GM08714 (cell line): ENCODE data around the gene ACVR2B.

Experiments used
- H3K4me3 ChIP-seq: fragments of 200-500 bp; sonication (Bioruptor generic); 2 replicates; pipeline ENCODE4 v1.5.1; 2014; ENCODE audit warnings: mild to moderate bottlenecking, low read length, inconsistent platforms
- ZNF274 ChIP-seq: IDR thresholded peaks from 2 replicates; pipeline ENCODE4 v1.6.1; 2012; ENCODE audit warnings: mild to moderate bottlenecking, low read depth, low read length

Gene ACVR2B

DNA sequence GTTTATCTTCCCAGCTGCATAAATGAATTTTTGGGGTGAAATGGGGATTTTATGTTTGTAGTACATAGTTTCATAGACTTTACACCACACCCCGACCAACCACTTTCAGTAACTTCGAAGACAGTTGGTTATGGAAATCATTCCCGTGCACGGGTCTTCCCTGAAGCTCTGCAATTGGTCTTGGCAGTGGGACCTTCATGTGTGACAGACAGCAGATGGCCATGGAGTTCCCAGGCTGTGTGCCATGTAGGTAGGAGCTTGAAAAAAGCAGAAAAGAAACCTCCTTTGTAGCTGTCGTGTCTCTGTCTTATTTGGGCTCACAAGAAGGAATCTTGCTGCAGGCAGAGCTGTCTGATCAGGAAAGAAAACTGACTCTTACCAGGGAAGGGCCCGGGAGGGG, 68.3 kb downstream of the ACVR2B start:
- TF ChIP-seq ZNF274: no peak
- no peak overlapping the region for H3K4me3 ChIP-seq

DNA sequence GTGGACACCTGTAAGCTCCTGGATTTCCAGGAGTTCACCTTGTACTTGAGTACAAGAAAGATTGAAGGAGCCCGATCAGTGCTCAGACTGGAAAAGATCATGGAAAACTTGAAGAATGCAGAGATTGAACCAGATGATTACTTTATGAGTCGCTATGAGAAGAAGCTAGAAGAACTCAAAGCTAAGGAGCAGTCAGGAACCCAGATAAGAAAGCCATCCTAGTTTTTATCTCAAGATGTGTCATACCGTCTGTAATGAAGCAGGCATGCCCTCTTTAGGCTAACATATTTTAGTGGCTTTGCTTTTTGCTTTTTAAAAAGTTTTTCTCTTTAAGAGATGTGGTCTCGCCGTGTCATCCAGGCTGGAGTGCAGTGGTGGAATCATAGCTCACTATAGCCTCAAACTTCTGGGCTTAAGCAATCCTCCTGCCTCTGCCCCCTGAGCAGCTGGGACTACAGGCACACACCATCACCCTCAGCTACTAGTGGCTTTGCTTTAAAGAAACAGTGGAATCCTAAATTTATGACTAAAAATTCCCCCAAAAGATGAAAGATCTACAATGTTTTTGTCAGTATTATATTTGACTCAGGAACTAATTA, 70.5 kb downstream of the ACVR2B start:
- H3K4me3 ChIP-seq: no peak overlapping the region
- TF ChIP-seq ZNF274: no peak

GRCh38 chr3:38526792-38527191, 73.1 kb downstream of the ACVR2B start:
- H3K4me3 ChIP-seq: no peak overlapping the region
- no peak for TF ChIP-seq ZNF274

GRCh38 chr3:38528457-38528856, 74.8 kb downstream of the ACVR2B start:
- TF ChIP-seq ZNF274: no peak

GRCh38 chr3:38532529-38532928, 78.8 kb downstream of the ACVR2B start:
- no peak overlapping the region for H3K4me3 ChIP-seq
- TF ChIP-seq ZNF274: no peak

More at GRCh38 chr3:38528457-38528856, 74.8 kb downstream of the ACVR2B start:
- no peak overlapping the region for H3K4me3 ChIP-seq

DNA sequence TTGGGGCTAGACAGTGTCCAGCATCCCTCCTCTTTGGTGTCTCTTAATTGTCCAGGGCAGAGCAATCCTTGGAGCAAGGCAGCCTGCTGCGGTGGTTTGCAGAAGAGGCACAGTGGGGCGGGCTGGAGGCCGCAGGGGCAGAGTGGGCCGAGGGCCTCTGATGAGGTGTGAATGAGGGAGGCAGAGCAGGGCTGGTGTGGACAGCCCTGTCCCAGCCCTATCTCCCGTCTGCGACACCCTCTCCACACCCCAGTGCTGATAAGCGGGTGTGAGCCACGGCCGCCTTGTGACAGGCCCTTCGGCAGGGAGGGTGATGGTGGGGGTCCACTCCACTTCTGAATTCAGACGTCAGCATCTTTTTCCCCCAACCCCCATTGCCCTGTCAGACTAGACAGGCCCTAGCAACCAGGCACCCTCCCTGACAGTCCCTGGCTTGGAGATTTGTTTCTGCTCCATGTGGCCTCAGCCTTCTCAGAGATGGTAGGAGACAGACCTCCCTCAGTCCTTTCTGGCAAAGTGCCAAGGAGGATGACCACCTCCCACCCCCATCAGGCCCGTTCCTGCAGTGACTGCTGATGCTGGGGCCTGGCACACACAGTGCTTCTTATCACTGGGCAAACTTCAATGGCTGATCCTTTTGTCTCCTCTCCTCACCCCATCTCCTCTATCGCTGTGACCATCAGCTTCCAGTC, 79.7 kb downstream of the ACVR2B start:
- no peak overlapping the region for H3K4me3 ChIP-seq
- no peak for TF ChIP-seq ZNF274

DNA sequence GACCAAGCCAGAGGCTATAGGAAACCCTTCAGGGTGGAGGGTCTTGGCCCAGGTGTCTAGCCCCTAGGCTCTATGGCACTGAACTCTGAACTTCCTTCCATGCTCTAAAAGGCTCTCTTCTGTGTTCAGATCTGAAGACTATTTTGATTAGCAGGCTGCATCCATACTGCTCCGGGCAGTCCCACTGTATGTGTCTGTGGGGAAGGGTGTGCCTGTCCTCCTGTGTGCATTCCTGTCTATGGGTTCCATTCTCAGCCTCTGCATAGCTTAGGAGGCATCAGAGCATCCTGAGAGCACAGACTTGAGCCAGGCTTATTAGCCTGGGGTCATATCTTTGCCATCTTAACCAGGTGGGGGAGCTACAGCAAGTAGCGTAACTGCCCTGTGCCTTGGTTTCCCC, 80.5 kb downstream of the ACVR2B start:
- TF ChIP-seq ZNF274: no peak
- H3K4me3 ChIP-seq: no peak overlapping the region

- TF ChIP-seq ZNF274: no peak
- H3K4me3 ChIP-seq: no peak overlapping the region
Observed at GRCh38 chr3:38534604-38535003, 80.9 kb downstream of the ACVR2B start.

- no peak for TF ChIP-seq ZNF274
- no peak overlapping the region for H3K4me3 ChIP-seq
Observed at GRCh38 chr3:38536671-38537070, 83.0 kb downstream of the ACVR2B start.

DNA sequence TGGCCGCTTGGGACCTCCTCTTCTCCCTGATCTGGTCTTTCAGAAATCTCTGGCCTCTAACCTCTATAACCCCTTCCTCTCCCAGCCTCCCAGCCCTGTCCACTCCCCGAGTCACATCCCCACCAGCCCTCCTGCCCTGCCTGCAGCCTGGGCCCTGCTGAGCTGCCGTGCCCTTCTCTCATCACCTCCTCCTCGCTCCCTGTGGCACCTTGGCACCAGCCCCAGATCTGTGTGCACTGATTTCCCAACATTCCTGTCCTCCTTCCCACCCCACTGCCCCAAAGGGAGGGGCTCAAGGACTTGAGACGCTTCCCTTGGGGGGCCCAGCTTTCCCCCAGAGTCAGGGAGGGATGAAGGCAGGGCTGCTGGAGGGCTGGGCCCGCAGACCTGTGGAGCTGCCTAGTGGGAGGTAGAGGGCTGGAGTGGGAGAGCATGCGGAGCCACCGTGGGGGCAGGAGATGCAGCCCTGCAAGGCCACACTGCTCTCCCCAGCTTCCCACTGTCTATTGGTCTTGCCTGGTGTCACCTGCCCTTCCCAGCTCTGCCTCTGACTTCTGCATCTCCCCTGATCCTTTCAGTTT, 85.2 kb downstream of the ACVR2B start:
- no peak overlapping the region for H3K4me3 ChIP-seq
- no peak for TF ChIP-seq ZNF274

DNA sequence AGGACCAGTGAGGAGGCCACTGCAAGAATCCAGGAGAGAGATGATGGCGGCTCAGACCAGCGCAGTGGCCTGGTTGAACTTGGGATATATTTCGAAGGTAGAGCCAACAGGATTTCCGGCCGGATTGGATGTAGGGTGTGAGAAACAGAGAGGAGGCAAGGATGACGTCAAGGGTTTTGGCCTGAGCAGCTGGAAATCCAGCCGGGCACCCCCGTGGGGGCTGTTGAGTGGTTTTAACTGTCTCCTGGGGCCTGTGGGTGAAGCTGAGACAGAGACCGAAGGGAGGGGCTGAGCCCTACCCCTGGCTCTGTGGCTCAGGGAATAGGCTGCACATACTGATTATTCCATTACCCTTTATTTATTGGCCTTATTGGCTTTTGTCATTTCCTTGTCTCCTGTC, 88.1 kb downstream of the ACVR2B start:
- TF ChIP-seq ZNF274: no peak
- H3K4me3 ChIP-seq: no peak overlapping the region
